HT-29 (cell line): ENCODE results near the gene CRIP1. TPM values are rescaled to one million over a fixed set of nuclear protein-coding genes. Genes with fewer than 3 reads are reported as not detected.

Experiments
- DNase-seq: peaks from one replicate; pipeline ENCODE4 v3.0.0-alpha.2; 2015; ENCODE audit warnings: low spot score
- total RNA-seq: library from RNA; depleted of rRNA; stranded (reverse); fragments of >200 nt; shearing (Covaris generic); gene quantifications from 2 replicates; pipeline ENCODE4 v1.2.3, GENCODE V29; 2014

The CRIP1 gene
- total RNA-seq, 1 experiment from 2014 or later = 791 TPM

- DNase-seq = no peak
Measured at GRCh38 chr14:105480199-105480746, 6.4 kb upstream of the CRIP1 start.

DNA sequence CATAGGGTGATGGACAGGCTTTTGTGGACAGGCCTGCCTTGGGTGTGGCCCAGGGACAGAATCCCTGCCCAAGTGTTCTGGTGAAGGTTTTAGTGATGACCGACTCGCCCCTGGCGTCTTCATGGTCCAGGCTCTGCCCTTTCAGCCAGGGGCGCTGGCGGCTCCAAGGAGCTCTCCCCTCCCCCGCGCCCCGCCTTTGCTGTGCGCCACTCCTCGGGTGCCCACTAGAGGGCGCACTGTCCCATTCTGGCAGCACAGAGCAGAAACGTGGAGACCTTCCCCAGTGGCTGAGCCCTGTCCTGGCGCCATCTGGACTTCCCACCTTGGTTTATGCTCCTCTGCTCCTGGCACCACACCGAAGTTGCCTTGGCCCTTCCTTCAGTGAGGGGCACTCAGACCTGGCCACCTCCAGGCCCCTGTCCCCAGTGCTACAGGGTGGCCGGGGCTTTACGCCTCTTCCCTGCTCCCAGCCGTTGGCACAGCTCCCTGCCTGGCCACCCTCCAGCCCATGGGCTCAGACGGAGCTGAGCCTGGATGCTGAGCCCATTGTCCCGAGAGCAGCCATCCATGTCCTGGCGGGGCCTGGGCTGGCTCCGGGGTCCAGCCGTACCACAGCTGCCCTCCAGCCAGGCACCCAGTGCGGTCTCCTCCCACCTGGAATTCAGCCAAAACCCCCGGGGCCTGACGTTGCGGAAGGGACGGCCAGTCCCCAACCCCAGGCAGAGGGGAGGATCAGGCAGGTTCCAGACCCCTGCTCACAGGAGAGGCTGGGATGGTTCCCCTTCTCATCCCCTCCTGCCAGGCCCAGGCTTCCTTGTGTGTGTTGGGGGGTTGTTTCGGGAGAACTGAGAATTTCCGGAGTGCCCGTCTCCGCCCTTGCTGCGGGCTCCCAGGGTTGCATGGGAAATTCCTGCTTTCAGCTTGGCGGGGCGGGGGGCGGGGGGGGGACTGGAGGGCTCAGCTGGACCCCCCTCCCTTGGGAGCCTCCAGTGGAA lies 5.6 kb upstream of the CRIP1 start:
- DNase-seq = peak; percentile 88

DNA sequence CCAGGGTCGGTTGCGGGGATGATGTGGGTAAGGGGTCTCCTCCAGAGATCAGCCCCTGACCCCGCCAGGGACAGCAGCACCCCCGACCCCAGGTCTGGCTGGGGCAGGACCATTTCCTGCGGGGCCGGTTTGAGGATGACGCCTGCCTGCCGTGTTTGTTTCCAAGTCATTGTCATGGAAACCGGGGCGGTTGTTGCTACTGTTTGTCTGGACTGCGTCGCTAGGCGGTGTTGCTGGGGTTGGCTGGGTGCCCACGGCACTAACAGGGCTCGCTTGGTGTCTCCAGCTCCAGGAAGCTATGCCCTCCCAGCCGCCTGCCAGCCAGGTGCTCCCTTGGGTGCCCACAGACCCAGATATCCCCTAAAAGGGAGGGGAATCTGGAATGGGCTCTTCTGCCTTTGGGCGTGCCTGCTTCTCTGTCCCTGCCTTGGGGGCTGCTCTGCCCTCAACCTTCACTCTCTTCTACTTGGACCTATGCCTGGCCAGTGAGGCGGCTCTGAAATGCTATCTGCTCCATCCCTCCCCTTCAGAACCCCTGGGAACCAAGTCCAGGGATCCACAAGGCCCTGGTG lies 4.7 kb upstream of the CRIP1 start:
- peak; percentile 97 for DNase-seq

- DNase-seq = no peak
Measured at GRCh38 chr14:105482486-105483110, 4.1 kb upstream of the CRIP1 start.

DNA sequence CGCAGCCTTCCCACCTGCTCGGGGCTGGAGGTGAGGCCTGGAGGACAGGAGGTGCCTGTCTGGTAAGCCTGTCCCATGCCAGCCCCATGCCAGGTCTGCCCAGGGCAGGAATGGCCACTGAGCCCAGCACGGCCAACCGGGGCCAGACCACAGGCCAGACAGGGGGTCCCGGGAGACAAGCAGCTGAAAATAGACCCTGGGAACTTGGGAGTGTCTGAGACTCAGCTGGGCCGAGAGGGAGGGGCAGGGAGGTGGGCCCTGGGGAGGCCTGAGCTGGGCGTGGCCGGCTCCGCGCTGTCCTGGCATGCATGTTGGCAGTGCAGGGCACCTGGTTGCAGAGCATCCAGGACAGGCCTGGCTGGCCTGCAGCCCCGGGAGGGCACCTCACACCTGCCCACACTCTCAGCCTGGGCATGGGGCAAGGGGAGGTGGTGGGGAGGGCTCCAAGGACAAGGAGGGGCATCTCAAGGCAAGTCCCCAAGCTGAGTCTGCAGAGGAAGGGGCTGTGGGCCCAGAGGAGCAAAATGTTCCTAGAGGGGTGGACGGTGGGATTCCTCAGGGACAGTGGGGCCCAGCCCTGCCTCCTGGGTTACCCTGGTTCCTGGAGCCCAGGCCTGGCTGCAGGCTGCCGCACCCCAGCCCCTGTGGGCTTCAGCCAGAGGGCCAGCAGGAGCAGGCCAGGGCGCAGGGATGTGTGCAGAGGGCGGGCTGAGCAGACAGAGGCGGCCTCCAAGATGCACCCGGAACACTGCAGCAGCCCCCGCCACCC lies 3.2 kb upstream of the CRIP1 start:
- peak; percentile 51 for DNase-seq

- no peak for DNase-seq
Measured at GRCh38 chr14:105484069-105484996, 2.4 kb upstream of the CRIP1 start.

- no peak for DNase-seq
Measured at GRCh38 chr14:105484997-105485393, 1.7 kb upstream of the CRIP1 start.

DNA sequence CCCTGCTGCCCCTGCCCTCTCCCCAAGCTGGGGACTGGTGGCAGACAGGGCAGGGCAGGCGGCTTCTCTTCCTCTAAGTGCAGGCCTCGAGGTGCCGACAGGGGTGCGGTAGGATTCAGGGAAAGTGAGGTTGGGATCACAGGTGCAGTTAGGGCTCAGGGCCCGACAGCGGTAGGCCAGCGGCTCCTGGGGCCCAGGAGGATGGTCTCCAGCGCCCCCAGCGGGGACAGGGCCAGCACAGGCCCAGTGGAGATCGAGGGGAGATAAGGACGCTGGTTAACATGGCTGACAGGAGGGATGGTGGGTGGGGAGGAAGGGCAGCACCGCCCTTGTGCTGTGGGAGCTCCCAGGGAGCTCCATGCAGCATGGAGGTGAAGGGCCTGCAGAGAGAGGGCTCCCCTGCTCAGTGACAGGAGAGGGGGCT lies 935 bp upstream of the CRIP1 start:
- peak; percentile 84 for DNase-seq

DNA sequence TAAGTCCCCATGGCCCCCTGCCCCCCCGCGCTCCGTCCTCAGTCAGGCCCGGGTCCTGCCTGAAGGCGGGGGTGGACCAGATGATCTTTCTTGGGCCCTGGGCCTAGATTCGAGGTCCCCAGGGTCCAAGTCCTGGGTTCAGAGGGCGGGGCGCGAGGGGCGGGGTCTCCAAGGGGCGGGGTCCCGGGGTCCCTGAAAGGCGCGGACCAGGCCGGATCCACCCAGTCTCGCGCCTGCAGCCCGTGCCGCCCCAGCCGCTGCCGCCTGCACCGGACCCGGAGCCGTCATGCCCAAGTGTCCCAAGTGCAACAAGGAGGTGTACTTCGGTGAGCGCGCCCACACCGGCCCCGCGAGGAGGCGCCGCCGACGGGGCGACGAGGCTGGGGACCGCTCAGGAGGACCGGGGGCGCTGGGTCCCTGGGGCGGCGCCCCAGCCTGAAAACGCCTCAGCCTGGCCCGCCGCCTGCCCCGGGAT lies 325 bp downstream of the CRIP1 start:
- peak; percentile 56 for DNase-seq

- DNase-seq = peak; percentile 51
Measured at GRCh38 chr14:105487449-105487985, 831 bp downstream of the CRIP1 start.

- DNase-seq = peak; percentile 68
Measured at GRCh38 chr14:105487986-105488777, 1.5 kb downstream of the CRIP1 start.

GRCh38 chr14:105488781-105489541 lies 2.3 kb downstream of the CRIP1 start:
- no peak for DNase-seq

DNA sequence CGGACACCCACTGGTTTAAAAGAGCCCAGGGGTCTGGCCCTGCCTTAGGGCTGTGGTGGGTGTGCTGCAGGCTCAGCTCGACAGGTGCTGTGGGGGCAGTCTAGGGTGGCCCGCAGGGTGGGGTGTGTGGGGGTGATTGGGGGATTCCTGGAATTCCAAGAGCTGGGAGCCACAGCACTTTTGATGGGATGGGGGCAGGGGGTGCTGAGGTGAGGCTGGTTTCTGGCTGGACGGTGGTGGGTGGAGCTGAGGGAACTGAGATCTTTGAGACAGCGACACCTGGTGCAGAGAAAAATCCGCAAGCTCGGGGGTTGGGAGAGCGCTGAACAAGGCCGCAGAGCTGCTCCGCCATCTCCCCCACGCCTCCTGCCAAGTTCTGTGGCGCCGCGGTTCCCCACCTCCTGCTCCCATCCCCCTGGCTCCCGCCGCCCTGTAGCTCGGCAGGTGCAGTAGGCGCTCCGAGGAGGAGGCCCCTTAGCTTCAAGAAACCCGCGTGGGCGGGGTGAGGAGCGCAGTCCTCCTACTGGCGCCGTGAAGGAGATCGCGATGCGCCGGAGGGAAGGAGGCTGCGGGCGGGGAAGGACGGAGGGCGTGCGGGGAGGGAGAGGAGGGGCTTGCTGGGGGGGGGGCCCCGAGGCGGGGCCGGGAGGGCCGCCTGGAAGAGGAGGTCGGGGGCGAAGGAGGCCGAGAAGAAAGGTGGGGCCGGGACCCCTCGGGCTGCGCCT lies 3.0 kb downstream of the CRIP1 start:
- DNase-seq = peak; percentile 82

- peak; percentile 40 for DNase-seq
Measured at GRCh38 chr14:105490267-105490571, 3.5 kb downstream of the CRIP1 start.

DNA sequence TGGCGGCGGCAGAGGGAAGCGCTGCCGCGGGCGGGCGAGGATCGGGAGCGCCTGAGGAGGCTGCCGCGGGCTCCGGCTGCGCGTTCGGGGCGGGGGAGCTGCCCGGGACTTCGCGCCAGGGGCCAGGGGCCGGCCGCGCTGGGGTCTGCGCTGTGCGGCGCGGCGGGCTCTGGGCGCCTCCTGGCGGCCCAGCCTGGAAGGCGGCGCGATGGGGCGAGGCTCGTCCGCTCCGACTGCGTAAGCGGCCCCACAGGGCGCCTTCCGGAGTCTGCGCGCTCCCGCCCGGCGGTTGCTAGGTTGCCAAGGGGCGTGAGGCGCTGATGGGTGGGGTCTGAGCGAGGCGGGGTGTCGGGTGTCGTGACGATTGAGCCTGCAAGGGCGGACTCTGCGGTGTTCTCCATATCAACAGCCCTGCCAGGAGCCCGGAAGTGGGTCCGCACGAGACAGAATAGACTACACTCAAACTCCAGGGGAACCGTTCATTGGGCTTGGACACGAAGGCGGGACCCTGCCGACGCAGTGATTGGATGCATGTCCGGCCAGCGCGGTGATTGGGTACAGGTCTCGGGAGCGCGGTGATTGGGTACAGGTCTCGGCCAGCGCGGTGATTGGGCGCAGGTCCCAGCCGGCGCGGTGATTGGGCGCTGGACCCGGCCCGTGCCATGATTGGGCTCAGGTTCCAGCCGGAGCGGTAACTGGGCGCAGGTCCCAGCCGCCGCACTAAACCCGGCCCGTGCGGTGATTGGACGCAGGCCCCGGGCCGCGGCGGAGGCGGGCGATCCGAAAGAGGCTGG lies 4.1 kb downstream of the CRIP1 start, which contains the start of gene TEDC1:
TSS of gene TEDC1 (plus strand) at position 675 of the 794 bp plus-strand sequence. CDS start 130 bp downstream, outside the sequence.
- peak; percentile 96 for DNase-seq

- peak; percentile 74 for DNase-seq
Measured at GRCh38 chr14:105491366-105491973, 4.8 kb downstream of the CRIP1 start.
